Effector CD8-positive, alpha-beta T cell (primary cell): ENCODE data around the gene TLE5.
A peak's percentile ranks its signal among the peaks of the same experiment; 100 is the strongest.
"Not testable (repeated sequence)": the region's sequence is repeated elsewhere in the genome, so short reads cannot be mapped to it uniquely, and the experiment has no call there.

Experiments used
- DNase-seq: peaks from one replicate; lab custom pipeline; 2025; lab: John Stamatoyannopoulos, UW

Gene TLE5

DNA sequence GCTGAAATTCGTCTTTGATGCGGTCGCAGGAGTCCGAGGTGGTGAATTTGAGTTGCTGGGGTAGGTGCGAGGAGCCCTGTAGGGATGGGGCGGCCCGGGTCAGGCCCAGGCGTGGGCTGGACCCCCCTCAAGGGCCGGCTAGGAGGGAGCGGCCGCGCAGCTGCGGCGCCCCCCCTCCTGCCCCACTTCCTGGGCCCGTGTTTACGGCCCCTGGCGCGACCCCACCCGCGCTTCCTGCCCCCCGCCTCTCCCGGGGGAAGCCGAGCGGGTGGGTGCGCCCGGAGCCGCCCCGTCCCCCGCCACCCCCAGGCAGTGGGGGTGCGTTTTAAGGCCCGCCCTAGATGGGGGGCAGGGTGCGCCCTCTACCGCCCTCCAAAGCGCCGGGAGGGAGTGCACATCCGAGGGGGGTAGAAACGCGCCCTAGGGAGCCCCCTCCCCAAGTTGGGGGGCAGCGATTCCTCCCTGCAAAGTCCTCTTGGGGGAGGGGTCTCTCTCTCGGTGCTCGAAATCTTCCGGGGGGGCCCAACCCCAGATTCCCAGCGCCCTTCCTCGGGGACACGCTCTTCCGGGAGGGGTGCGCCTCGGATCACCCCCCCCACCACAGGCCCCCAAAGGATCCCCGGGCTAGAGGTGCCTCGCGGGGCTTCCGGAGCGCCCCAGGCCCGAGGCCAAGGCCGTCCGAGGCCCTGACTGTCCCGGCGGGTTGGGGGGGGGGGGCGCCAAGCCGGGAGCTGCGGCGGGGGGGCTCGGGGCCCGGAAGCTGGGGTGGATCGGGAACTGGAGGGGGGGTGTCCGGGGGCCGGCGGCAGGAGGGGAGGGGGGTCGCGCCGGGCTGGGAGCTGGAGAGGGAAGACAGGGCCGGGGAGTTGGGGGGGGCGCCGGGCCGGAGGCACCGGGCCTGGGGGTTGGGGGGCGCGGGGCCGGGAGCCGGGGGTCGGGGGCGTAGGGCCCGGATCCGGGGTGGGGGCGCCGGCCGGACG lies 823 bp downstream of the TLE5 start:
- peak; percentile 65 for DNase-seq

DNA sequence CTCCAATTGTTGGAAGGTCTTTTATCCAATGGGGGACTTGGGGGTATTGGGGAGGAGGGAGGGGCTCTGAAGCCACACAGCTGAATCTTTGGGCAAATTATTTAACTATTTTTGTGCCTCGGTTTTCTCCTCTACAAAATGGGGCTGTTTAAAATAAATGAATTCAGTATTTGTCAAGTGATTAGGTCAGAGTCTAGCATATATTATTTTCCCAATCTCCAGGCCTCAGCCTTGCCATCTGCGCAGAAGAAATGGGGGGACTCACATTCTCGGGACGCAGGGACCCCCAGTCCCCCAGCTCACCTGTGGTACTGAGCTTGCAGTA lies 1.5 kb downstream of the TLE5 start:
- DNase-seq, result no peak

DNA sequence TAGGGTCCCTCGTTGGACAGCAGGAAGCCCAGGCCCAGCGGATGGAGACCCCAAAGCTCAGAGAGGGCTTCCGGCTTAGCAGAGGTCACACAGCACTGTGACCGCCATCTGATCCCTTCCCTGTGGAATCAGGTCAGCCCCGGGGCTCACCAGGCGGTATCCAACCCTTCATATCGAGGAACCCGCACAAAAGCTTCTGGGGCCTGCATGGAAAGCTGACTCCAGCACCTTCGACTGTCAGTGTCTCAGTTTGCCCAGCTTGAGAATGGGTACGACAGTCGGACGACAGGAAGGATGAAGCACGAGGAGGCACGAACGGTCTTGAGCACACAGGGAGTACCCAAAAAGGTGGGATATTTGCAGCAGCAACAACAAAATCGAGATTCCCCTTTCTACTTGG lies 2.6 kb downstream of the TLE5 start:
- no peak for DNase-seq

DNA sequence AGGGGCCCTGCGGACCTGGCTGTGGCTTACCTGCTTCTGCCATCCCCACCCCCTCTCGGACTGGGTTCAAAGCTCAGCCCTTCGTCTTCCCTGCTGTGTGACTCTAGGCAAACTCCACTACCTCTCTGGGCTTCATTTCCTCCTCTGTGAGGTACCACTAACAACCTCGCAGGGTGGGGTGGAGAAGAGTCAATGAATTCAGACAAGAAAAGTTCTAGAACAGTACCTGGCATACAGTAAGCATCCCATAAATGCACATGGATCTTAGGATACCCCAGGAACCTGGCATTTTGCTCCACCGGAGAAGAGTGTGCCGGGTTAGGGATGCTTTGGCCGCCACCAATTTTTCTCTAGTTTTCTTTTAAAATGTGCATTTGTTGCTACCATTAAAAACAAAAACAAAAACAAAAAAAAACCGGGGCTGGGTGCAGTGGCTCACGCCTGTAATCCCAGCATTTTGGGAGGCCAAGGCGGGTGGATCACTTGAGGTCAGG lies 3.4 kb downstream of the TLE5 start:
- DNase-seq, result no peak

DNA sequence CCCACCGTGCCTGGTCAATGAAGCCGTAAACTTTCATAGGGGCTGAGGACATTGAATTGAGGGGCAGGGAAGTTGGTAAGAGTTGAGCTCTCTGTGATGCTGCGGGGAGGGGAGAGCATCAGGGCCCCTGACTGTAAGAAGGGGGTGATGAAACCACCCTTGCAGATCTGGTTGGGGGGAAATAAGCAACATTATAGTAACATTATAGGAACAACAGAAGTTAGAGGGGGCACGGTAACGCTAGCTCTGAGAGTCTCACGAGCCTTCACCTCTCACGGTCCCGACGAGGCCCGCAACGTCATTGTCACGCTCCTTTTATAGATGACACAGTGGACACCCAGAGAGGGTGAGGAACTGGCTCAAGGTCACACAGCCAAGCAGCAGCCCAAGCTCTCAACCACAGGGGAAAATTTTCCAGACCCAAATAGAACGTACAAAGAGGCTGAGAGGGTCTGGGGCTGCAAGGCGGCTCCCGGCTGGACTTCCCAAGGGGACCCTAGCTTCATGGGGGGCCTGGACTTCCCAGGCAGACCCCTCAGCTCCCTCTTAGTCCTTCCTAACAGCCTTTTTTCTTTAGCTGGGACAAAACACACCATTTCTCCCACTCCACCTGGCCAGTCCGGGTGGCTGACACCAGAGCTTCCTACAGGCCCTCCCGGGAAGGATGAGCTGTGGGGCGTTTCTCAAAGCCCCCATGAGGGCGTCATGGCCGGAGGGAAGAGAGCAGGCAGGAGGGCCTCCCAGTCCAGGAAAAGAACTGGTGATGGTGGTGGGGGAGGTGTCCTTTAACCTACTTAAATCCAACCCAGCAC lies 4.1 kb downstream of the TLE5 start:
- no peak for DNase-seq

DNA sequence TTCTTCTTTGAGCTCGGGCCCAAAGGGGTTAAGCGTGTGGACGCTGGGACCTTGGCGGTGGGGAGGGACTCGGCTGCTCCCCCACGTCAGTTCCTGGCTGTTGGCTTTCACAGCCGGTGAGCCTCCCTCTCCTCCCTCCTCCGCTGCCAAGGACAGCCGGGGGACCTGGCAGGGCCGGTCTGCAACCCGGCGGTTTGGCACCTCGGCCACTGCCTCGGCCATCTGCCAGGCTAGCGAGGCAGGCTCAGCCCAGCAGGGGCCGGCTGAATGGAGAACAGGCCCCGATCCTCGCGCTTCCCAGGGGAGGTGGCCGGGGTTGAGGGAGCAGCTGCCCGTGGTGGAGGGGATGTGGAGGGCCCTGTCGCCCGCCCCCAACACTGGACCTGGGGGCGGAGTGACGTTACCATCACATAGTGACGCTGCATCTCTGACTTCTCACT lies 5.0 kb downstream of the TLE5 start:
- DNase-seq, result no peak

DNA sequence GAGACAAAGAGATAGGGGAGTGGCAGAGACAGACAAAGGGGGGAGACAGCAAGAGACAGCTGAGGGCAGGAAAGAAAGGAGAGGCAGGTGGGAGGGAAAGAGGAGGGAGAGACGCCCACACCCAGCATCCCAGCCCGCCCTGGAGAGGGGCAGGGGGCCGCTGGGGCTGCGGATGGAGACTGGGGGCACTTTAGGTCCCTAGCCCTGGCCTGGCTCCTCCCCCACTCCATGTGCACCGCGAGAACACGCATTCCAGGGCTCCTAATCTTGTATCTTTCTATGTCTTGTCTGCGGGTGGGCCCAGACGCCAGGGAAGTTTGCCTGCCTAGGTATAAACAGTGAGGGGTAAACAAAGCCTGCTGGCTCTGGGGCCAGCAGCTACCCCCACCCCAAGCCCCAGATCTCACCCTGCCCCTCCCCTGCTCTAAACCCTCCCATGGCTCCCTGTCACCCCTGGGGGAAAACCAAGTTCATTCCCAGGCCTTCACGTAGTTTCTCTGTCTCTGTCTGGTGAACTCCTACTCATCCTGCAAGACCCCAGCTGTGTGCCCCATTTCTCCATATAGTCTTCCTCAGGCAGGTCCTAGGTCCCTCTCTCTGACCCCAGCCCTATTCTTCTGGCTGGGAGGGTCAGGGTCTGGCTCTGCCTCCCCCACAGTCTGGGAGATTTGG lies 5.7 kb downstream of the TLE5 start:
- no peak for DNase-seq

DNA sequence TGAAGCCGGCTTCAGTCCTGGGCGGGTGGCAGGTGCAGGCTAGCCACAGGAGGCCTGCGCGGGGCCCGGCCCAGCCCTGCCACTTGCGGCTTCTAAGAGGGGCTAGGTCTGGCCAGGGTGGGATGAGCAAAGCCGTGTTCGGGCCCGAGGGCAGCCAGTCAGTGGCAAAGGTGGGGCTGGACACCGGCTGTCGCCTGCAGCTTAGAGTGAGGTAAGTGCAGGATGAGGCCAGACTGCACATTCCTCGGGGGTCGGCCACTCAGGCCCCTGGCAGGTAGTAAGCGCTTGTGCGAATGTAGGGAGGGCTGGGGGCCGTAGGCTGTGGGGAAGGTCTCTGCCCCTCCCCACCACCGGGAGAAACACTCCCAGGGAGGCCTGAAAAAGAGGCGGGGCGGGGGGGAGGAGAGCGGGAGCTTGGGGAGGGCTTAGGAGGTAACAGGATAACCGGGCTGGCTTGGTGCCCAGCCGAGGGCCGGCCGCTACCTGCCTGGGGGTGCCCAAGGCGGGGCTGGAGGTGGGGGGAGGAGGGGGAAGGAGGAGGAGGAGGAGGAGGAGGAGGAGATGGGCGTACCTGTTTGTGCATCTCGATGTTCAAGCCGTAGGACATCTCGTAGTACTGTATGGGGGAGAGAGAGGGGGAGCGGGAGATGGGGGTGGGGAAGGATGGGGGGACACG lies 6.4 kb downstream of the TLE5 start:
- DNase-seq, result no peak

DNA sequence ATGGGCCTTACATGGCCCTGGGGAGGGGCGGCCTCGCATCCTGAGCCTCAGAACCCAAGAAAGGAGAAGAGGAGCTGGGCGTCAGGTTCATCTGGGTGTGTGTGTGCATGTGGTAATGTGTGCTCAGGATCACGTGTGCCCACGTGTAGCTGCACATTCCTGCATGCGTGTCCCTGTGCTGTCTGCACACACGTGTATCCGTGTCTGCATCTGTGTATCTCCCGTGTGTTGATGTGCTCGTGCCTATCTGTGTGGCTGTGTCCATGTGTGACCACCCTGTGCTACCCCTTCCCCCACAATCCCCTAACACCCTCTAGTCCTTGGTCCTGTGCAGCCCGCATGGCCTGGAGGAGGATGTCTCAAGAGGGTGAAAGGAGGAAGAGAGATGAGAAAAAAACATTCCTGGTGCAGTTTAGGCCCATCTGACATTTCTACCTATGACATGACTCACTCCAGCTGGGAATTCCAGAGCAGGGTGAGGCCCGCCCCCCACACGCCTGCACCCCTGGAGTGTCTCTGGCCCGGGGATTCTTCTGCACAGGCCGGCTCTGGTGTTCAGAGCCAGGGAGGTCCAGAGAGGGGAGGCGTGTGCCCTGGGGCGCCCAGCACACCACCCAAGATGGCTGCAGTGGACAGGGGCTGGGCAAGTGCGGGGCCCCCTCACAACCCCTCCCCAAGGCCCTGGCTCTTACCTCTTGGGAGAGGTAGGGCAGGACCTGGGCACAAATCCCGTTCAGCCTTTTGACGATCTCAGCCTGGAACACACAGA lies 7.1 kb downstream of the TLE5 start:
- no peak for DNase-seq

DNA sequence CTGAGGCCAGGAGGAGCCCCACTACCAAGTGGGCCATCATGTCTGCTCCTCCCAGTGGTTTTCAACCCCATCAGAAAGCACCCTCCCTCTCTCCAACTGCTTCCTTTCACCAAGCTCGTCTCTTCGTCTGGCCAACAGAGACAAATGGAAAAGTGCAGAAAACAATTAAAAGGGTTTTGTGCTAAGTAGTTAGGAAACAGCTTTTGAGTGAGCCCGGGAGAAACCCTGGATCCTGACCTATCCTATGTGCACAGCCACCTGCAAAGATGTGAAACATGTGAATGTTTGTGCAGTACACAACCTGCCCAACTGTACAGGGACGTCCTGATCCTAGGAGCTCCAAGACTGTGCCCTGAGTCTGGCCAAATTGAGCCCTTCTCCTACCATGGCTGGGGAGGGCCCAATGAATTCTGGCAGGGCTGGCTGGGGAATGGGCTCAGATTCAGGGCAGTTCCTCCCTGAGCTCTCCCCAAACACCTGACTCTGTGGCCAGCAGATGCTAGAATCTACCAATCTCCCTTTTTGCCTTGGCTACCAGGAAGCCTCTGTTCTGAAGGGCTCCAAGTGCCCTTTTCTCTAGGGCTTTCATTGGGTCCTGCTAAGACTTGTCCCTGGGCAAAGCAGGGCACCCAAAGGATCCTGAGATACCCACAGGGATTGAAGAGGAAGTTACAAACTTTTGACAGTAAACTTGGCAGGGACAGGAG lies 7.9 kb downstream of the TLE5 start:
- DNase-seq, result no peak

DNA sequence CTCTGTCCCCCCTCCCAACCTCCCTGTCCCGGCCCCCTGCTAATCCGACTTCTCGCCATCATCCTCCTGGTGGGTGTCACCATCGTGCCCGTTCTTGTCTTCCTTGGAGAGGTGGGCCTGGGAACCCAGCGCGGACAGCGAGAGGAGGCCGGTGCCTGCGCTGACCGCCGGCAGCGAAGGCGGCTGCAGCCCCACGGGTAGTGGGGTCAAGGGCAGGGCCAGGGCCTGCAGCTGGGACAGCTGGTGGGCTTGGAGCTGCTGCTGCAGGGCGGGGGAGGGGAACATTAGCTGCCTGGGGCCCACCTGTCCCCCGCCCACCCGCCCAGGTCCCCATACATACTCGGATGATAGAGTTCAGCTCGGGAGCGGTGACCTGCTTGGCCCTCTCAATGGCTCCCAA lies 8.5 kb downstream of the TLE5 start:
- DNase-seq, result no peak

DNA sequence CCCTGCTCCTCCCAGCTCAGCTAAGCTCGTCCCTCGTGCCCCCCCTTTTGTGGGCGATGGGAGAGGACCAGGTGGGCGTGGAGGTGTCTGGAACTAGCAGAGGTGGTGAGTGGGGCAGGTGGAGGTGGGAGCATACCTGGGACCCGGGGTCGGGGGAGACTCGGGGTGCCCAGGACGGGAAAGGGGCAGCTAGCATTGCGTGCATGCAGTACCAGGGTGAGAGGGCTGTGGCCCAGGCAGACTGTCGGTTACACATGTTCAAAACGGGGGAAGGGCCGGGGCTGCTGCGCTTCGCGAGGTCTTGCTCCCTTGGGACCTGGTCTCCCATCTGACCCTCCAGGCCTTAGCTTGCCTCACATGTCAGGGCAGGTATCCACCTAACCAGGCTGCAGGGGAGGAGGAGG lies 9.1 kb downstream of the TLE5 start:
- DNase-seq, result no peak

DNA sequence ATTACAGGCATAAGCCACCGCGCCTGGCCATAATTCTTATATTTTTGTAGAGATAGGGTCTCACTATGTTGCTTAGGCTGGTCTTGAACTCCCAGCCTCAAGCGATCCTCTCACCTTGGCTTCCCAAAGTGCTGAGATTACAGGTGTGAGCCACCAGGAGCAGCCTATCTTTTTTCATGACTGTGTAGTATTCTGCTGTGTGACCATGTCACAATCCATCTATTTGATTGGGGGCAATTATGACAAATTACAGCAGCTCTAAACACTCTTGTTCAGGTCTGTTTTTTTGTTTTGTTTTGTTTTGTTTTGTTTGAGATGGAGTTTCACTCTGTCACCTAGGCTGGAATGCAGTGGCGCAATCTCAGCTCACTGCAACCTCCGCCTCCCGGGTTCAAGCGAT lies 12.3 kb downstream of the TLE5 start:
- not testable (repeated sequence) for DNase-seq

DNA sequence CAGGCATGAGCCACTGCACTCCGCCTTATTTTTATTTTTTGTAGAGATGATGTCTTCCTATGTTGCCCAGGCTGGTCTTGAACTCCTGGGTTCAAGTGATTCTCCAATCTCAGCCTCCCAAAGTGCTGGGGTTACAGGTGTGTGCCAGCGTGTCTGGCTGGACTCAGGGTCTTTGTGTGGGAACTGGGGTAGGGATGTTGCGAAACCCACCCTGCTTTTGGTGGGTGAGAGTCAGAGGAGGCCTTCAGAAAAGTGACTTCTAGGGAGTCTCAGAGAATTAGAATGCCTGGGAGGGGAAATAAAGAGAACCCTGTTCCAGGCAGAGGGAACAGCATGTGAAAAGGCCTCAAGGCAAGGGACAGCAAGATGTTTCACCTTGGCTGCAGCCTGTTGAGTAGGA lies 13.2 kb downstream of the TLE5 start:
- DNase-seq, result no peak

DNA sequence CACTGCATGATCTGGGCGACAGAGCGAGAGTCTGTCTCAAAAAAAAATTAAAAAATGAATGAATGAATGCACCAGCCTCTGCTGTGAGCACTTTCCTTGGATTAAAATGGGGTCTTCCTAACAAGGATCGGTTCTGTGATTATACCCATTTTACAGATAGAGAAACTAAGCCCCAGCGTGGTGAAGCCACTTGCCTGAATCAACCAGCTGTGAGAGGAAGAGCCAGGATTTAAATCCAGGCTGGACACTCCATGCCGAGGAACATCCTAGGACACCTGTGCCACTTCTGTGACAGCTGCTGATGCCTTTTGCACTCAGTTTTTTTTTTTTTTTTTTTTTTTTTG lies 14.1 kb downstream of the TLE5 start:
- no peak for DNase-seq

DNA sequence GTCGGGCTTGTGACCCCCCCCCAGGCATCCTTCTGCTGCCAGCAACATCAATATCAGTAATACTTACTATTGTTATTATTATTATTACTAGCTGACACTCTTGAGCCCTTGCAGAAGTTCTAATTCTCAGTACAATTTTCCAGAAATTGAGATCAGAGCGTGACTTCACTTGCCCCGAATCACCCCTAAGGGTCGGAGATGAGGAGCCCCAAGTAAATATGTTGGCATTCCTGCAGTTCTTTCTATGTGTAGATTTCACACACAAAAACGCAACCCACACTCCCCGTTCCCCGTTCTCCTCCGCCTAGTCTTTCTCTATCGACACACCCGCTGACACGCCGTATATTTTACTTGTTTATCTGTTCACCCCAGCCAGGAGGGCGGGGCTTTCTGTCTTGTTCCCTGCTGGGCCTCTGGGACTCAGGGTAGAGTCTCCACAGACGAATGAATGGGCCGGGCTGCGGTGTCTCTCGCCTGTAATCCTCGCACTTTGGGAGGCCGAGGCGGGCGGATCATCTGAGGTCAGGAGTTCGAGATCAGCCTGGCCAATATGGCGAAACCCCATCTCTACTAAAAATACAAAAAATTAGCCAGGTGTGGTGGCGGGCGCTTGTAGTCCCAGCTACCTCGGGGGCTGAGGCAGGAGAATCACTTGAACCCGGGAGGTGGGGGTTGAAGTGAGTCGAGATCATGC lies 14.7 kb downstream of the TLE5 start:
- DNase-seq, result peak; percentile 47

DNA sequence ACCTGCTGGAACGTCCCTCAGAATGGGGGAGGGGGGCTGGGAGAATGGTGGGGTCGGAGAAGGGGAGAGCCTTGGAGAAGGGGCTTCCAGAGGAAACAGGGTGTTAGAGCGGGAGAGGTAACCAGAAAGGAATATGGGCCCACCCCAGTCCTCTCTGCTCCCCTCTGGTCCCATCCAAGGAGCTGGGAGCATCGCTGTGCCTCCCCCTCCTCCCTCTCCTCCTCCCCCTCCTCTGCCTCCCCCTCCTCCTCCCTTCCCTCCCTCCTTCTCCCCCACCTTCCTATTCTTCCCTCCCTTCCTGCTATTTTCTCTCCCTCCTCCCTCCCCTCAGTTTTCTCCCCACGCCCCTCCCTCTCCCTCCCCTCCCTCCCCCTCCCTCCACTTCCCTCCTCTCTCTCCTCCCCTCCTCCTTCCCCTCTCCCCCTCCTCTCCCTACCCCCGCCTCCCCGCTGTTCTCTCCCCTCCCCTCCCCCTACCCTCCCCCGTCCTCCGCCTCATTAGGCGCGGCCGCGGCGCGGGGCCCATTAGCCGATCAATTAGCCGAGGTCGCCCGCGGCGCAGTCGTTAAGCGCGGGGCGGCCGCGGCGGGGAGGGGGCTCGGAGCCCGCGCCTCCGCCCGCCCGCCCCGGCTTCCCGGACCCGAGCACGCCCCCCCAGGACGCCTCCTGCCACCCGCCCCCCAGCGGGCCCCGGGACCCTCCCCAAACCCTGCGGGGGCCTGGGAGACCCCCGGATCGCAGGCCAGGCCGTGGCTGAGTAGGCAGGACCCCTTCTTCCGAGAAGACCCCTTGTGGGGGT lies 15.4 kb downstream of the TLE5 start:
- no peak for DNase-seq

DNA sequence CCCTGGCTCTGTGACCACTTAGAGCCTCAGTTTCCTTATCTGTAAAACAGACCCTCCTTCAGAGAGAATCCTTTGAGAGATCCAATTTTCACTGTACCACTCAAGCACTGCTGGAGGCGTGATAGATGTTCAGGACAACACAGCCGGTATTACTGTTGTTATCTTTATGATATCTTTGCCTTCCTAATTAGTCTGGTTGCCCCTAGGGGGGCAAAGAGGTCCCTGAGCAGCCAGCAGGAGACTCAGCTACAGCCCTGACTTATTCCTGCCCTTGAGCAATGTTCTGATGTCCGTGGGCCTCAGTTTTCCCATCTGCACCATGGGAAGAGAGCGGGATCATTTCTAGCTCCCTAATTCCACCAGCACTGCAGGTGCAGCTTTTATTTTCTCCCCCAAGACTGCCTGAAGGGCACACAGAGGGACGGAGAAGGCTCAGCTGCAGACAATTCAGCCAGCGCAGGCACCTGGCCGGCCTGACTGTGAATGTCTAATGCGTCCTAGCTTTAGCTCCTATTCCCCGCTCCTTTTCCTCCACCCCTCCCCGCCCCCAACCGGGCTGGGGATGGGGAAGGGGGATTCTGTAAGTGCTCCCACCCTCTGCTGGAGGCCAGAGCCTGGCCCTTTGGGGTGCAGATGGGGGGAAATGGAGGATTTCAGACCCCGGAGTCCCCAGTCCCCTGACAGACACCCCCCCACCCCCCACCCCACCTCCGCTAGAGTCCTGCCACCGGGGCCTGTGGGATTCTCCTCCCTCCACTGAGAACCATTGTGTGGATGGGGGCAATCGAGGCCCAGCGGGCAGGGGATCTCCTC lies 16.2 kb downstream of the TLE5 start:
- no peak for DNase-seq
